Posterior cingulate gyrus (tissue), 11 donors: ENCODE results near the gene CD6.
A peak's percentile ranks its signal among the peaks of the same experiment; 100 is the strongest.

ENCODE experiments used
- DNase-seq, 10 donors: peaks; one replicate each; pipeline versions ENCODE4 v3.0.0 to v3.0.0-alpha.2; 2020 to 2021; ENCODE audit warnings: mixed read lengths in 3 of 10
- intact Hi-C: fragments of 100-400 bp; cut with DNase I; formaldehyde crosslinking; loops from one replicate; pipeline ENCODE4 v1.15.1; 2023

CD6 gene, protein sequence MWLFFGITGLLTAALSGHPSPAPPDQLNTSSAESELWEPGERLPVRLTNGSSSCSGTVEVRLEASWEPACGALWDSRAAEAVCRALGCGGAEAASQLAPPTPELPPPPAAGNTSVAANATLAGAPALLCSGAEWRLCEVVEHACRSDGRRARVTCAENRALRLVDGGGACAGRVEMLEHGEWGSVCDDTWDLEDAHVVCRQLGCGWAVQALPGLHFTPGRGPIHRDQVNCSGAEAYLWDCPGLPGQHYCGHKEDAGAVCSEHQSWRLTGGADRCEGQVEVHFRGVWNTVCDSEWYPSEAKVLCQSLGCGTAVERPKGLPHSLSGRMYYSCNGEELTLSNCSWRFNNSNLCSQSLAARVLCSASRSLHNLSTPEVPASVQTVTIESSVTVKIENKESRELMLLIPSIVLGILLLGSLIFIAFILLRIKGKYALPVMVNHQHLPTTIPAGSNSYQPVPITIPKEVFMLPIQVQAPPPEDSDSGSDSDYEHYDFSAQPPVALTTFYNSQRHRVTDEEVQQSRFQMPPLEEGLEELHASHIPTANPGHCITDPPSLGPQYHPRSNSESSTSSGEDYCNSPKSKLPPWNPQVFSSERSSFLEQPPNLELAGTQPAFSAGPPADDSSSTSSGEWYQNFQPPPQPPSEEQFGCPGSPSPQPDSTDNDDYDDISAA

DNA sequence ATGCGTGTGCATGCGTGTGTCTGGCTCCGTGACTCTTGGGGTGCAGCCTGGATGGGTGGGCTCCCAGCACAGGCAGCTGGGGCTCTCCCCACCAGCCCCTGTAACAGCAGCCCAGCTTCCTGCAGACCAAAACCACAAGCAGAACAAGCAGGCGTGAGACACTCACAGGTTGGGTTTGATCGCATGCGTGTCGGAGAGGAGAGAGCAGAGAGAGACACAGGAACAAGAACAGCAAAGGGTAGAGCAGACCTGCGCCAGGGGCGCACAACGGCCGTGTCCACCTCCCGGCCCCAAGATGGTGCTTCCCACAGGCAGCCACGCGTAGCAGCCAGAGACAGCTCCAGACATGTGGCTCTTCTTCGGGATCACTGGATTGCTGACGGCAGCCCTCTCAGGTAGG lies at the start of gene CD6:
CD6 (plus strand) TSS at position 161 of the 400 bp plus-strand sequence; CDS start at position 347, 186 bp downstream.
- DNase-seq, result peak in 1 of 10 donors; percentile 43
- intact Hi-C loops, result no loop called here

DNA sequence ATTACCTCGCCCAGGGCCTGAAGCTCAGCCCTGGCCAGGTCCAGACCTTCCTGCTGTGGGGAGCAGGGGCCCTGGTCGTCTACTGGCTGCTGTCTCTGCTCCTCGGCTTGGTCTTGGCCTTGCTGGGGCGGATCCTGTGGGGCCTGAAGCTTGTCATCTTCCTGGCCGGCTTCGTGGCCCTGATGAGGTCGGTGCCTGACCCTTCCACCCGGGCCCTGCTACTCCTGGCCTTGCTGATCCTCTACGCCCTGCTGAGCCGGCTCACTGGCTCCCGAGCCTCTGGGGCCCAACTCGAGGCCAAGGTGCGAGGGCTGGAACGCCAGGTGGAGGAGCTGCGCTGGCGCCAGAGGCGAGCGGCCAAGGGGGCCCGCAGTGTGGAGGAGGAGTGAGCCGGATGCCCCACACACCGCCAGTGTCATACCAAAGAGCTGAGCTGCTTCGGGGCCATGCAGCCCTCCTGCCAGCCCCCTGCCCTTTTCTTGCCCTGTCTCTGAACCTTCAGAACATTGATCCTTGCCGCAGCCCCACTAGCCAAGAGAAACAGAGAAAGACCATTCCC lies 49.6 kb upstream of the CD6 start:
- intact Hi-C loops, result loop anchor here (5.0 to 10.0 kb wide), 2 partner anchors 115 to 213 kb away; no protein-coding TSS in a partner anchor
- peak in 1 of 10 donors; percentile 81 for DNase-seq

DNA sequence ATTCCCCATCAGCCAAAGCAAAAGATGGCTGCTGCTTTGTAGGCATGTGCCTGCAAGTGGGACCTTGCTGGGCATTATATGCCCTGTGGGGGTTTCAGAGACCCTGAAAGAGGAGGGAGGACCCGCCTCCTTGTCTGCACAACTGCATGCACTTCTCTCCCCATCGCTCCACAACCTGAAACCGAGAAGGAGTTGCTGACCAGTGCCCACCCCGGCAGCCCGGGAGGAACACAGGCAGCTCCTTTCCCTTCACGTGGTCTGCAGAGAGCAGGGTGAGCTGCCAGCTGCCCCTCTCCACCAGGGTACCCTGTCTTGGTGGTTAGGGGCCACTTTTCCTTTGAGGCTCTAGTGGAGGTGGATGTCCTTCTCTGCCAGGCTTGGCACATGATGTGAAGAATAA lies 48.6 kb upstream of the CD6 start:
- intact Hi-C loops, result loop anchor here (5.0 to 10.0 kb wide), 2 partner anchors 114 to 212 kb away; no protein-coding TSS in a partner anchor

DNA sequence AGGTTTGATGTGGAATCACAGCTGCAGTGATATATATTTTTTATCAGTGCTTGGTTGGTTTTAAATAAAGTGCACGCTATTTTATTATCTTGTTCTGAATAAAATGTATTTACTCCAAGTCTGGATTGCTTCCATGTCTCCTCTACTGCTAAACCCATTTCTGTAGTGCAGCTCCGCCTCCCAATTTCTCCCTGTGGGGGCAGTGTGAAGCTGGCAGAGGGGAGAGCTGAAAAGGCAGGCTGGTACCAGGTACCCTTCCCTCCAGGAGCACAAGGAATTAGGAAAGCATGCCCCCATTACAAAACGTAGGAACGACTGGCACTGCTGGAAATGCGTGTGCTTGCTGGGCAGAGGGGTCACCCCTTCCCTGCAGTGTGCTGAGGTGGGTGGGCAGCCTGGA lies 48.2 kb upstream of the CD6 start:
- peak in 3 of 10 donors; percentile 48 to 88 (median 87) for DNase-seq

More for the DNA sequence above, 48.6 kb upstream of the CD6 start:
- DNase-seq, result peak in 1 of 10 donors; percentile 68

DNA sequence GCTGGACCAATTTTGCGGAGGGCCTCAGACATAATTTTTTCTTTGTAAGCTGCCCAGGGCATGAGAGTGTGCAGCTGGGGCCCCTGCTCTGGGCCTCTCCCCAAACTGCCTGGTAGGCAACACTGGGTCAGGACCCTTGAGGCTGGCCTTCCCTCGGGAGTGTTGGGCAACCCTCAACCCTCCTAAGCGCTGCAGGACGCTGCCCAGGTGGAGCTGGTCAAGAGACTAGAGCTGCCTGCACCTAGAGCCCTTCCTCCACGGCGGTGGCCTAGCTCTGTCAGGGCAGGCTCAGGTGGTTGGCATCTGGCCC lies 47.7 kb upstream of the CD6 start:
- intact Hi-C loops, result loop anchor here (5.0 to 10.0 kb wide), 2 partner anchors 114 to 211 kb away; no protein-coding TSS in a partner anchor
- peak in 1 of 10 donors; percentile 72 for DNase-seq

More for the DNA sequence above, 48.2 kb upstream of the CD6 start:
- intact Hi-C loops, result loop anchor here (5.0 to 10.0 kb wide), 2 partner anchors 114 to 211 kb away; no protein-coding TSS in a partner anchor

DNA sequence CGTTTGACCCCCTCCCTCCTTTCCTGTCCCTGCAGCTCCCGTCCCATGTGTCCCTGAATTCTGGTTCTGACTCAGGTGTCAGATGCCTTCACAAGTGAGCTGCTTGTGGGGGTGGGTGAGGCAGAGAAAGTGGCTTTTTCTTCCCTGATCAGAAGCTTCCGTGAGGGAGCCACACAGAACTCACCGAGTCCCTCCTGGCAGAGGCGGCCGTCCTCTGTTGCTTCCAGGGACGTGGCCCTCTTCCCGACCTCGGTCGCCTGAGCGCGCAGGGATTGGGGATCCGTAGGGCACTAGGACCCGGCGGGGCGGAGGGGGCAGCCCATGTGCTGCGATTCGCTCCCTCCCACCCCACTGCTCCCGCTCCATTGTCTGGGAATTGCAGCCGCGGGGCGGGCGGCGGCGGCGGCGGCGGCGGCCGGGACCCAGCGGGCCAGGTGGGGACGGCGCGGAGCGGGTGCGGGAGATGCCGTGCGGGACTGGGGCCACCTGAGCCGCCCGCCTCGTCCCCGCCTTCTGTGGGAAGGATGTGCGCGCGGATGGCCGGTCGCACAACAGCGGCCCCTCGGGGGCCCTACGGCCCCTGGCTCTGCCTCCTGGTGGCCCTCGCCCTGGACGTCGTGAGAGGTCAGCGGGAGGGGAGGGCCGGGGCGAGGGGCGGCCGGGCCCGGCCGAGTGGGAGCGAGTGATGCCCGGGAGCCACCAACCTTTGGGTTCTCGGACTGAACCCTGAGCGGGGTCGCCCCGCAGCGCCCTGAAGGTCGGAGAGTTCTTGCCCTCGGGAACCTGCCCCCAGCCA lies 47.2 kb upstream of the CD6 start, which contains the start of gene TMEM132A:
TMEM132A (plus strand) TSS at position 351 of the 796 bp plus-strand sequence; CDS start at position 525, 174 bp downstream.
- intact Hi-C loops, result loop anchor here (5.0 to 10.0 kb wide), 2 partner anchors 113 to 210 kb away; no protein-coding TSS in a partner anchor
- peak; percentile 81 to 98 (median 88) for DNase-seq

DNA sequence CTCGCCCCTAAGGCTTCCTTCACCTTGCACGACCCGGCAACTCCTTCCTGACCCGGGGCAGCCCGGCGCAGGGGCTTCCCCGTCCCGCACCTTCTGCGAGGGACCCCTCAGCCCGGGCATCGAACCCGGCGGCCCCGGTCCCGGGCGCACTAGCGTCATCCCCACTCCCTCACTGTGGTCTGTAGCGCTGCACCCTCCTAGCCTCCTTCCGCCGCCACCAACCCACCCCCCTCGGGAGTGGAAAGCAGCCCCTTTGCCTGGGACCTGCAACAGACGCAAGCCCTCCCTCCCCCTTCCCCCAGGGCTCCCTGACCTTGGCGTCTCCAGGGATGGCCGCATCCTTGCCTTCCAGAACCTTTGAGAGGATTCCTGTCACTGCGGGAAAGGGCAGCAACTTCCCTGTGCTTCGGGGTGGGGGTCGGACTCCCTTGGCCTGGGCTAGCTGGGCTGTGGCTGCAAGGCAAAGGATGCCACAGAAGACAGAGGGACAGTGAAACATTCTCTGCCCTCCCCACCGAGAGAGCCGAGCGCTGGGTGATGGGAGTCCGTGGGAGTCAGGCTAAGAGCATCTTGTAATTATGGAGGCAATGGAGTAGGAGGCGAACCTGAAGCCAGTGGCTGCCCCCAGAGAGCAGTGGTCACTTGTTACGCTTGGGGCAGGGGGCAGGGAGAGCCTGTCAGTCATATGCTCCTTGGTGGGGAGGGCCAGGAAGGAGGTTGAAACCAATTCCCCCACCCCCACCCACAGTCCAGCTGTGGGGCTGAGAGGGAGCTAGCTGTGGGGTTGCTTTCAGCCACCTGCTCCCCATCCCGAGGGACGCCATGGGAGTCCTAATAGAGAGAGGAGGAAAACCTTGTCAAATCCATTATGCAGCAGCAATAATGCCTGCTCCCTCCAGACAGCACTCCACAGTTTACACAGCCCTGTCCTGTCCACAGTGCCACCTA lies 46.3 kb upstream of the CD6 start:
- peak in 3 of 10 donors; percentile 30 to 87 (median 86) for DNase-seq
- intact Hi-C loops, result loop anchor here (5.0 to 10.0 kb wide), 2 partner anchors 112 to 210 kb away; no protein-coding TSS in a partner anchor

DNA sequence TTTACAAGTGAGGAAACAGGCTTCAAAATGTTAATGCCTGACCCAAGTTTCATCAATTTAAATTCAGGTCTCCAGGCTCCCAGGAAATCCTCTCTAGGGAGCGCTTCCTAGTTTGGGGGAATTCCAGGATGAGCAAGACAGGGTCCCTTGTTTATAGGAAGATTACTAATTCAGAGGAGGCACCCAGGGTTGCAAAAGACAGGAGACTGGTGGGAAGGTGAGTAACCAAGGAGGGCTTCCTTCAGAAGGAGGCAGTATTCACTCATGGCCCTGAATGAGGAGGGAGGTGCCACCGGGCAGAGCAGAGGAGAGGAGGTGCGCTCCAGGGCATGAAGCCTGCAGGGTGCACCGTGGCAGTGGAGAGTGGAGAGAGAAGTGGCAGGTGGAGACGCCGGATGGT lies 45.6 kb upstream of the CD6 start:
- intact Hi-C loops, result loop anchor here (10.0 kb wide), 1 partner anchor 209 kb away; no protein-coding TSS in a partner anchor
- peak in 1 of 10 donors; percentile 85 for DNase-seq

DNA sequence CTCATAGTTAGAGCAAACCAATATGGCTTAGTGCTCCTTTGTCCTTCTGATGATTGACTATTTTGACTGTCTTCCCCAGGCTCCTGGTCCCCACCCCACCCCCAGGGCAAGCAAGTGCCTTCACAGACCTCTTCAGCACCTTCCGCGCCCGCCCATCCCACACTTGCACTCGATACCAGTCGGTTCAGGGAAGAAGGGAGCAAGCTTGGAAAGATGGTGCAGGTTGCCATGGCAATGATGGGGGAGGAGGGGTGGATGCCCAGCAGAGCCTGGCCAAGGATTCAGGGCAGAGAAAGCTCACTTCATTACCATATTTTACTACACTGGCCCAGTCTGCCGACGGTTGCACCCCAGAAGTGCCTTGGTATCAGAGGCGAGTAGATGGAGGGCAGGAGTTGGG lies 45.0 kb upstream of the CD6 start:
- peak in 5 of 10 donors; percentile 44 to 90 (median 88) for DNase-seq
- intact Hi-C loops, result loop anchor here (10.0 kb wide), 1 partner anchor 208 kb away; no protein-coding TSS in a partner anchor

DNA sequence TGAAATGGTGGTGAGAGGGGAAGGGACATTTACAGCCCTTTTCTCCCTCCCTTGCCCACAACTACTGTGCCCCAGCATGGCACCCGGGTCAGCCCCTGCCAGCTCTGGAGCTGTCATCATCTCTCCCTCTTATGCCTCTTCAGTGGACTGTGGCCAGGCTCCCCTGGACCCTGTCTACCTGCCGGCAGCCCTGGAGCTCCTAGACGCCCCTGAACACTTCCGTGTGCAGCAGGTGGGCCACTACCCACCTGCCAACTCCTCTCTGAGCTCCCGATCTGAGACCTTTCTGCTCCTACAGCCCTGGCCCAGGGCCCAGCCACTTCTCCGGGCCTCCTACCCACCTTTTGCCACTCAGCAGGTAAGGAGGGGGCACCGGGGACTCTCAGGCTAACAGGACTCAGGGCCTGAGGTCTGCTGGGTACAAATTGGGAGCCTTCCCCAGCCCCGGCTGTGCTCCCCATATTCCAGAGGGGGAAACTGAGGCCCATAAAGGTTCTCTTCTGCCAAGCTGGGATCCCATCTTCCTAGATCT lies 44.4 kb upstream of the CD6 start:
- intact Hi-C loops, result loop anchor here (10.0 kb wide), 1 partner anchor 208 kb away; no protein-coding TSS in a partner anchor
- DNase-seq, result peak in 2 of 10 donors; percentile 44 to 50

DNA sequence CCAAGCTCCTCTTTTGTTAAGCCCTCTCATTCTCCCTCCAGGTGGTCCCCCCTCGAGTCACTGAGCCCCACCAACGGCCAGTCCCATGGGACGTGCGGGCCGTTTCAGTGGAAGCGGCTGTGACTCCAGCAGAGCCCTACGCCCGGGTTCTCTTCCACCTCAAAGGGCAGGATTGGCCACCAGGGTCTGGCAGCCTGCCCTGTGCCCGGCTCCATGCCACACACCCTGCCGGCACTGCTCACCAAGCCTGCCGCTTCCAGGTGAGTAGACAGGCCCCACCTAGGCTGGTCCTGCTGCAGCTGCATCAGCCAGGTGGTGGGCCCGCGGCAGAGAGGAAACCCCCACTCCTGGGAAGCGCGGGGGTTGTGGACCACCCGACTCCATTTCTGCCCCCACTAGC lies 43.9 kb upstream of the CD6 start:
- intact Hi-C loops, result loop anchor here (10.0 kb wide), 1 partner anchor 207 kb away; no protein-coding TSS in a partner anchor
- peak in 2 of 10 donors; percentile 67 to 82 for DNase-seq

DNA sequence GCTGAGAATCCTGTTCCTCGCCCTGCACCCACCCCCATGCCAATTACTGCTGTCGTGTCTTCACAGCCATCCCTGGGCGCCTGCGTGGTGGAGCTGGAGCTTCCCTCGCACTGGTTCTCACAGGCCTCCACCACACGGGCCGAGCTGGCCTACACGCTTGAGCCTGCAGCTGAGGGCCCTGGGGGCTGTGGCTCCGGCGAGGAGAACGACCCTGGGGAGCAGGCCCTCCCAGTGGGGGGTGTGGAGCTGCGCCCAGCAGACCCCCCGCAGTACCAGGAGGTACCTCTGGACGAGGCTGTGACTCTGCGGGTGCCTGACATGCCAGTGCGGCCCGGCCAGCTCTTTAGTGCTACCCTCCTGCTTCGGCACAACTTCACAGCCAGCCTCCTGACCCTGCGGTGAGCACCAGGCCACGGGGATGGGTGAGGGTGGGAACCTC lies 42.9 kb upstream of the CD6 start:
- peak in 2 of 10 donors; percentile 81 to 86 for DNase-seq
- intact Hi-C loops, result loop anchor here (10.0 kb wide), 1 partner anchor 206 kb away; no protein-coding TSS in a partner anchor

DNA sequence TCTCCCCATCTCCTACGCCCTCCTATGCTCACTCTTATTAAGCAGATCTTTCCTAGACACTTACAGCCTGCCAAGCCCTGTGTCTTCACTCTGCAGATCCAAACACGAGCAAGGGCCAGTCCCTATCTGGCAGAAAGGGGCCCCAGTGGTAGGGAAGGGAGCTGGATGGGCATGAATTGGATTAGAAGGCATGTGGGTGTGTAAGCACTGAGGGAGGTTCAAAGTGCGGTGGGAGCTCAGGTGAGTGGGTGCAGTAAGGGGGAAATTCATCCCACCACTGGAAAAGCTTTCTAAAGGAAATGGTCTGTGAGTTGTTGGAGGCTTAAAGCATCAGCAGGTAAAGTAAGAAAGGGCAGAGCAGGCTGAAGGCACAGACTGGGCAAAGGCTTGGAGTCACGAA lies 41.7 kb upstream of the CD6 start:
- intact Hi-C loops, result loop anchor here (10.0 kb wide), 1 partner anchor 205 kb away; no protein-coding TSS in a partner anchor
- peak in 2 of 10 donors; percentile 25 to 41 for DNase-seq

DNA sequence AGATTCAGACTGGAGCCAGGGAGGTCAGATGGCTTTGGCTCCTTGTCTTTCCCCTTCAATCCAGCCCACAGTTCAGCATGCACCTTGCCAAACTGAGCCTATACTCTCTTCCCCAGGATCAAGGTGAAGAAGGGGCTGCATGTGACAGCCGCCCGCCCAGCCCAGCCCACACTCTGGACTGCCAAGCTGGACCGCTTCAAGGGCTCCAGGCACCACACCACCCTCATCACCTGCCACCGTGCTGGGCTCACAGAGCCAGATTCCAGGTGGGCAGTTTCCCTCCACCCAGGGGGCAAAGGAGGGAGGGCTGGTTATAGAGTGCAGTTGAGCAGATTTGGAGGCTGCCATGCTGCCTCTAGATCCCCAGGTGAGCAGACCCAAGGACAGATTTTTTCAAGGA lies 41.1 kb upstream of the CD6 start:
- DNase-seq, result peak in 2 of 10 donors; percentile 33 to 41
- intact Hi-C loops, result no loop called here

DNA sequence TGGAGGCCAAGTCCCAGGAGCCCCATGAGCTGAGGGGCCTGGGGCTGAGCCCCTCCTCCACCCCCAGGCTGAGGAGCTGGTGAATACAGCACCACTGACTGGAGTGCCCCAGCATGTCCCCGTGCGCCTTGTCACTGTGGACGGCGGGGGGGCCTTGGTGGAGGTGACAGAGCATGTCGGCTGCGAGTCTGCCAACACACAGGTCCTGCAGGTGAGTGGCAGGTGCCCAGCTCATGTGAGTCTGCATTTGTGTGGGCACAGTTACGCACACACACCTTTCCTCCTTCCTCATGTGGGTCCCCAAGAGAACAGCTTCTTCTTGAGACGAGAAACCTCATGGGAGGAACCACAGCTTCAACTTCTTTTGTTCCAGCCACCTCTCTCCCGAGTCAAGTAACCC lies 39.6 kb upstream of the CD6 start:
- intact Hi-C loops, result no loop called here
- DNase-seq, result peak in 2 of 10 donors; percentile 56 to 75

DNA sequence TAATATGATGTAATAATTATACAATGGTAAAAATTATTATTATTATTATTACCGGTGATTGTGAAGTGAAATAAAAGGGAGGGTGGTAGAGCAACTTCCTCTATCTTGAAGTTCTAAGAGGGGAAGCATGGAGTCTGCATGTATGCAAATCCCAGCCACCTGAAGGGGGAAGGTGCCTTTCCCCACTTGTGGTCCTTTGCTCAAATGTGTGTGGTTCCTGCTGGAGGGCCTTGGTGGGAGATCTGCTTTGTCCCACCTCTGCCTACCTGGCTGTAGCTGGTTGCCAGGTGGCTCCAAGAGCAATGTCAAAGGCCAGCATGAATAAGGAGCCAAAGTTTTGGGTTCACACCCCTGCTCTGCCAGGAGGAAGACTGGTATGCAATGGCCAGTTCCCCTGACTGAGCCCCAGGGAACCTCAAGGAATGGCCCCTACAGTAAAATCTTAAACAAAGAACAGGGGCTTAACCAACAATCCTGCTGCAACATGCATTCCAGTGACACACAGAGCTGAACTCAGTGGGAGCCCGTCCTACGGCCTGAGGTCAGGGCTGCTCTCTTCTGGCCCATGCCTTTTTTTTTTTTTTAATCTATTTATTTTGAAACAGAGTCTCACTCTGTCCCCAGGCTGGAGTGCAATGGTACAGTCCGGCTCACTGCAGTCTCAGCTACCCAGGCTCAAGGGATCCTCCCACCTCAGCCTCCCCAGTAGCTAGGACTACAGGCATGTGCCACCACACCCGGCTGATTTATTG lies 38.7 kb upstream of the CD6 start:
- peak in 2 of 10 donors; percentile 0 to 13 for DNase-seq
- intact Hi-C loops, result no loop called here
